T-helper 1 cell treated with Interleukin-12 subunit alpha and Interleukin-12 subunit beta and Interleukin-4 antibody, amounts not matched to agents 30 ng/mL and 1 ng/mL, for 36 hours (primary cell): ENCODE results near the gene SORD. TPM values are rescaled to one million over a fixed set of nuclear protein-coding genes. Genes with fewer than 3 reads are reported as not detected.

Experiments used
- intact Hi-C: fragments of 100-400 bp; cut with micrococcal nuclease; formaldehyde crosslinking; loops from one replicate; pipeline ENCODE4 v1.15.1; 2024
- total RNA-seq: library from RNA; stranded (reverse); gene quantifications from 2 replicates; pipeline ENCODE4 v1.2.3, GENCODE V29; 2022

Gene SORD
- total RNA-seq, 1 donor from 2014 or later: 6.8 TPM

DNA sequence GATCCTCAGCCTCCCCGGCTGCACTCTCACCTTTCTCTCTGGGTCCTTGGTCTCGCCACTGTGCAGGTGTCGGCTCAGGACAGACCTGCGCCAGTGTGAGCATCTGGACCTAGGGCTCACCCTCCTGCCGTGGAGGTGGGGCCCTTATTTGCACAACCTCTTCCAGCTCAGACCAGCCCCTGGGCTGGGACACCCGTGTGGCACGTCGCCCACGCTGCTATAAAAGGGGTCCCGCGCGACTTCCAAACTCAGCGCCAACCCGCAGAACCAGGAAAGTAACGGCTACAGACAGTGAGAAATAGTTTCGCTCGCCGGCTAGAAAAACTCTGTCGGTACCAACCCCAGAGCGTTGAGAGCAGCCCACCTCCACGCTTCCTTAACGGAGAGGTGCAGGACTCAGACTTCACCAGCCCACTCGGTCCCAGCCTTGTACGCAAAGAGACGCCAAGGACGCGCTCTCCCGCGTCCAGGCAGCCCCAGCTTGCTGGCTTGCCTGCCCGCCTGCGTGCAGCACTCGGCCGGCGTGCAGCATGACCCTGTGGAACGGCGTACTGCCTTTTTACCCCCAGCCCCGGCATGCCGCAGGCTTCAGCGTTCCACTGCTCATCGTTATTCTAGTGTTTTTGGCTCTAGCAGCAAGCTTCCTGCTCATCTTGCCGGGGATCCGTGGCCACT, 91.2 kb downstream of the SORD start, which contains the start of the genes DUOX2 and DUOXA2:
Gene DUOX2, minus strand, starts transcription at position 97 of the 675 bp plus-strand sequence. CDS start 761 bp downstream, outside the sequence.
Gene DUOXA2, plus strand, starts transcription at position 251 of the 675 bp plus-strand sequence. Its CDS starts 280 bp downstream, at position 531.
- intact Hi-C loops: loop anchor here (10.0 kb wide), 1 partner anchor 259 kb away; no protein-coding TSS in a partner anchor

- intact Hi-C loops: loop anchor here (10.0 kb wide), 1 partner anchor 260 kb away; no protein-coding TSS in a partner anchor
These were observed 91.7 kb downstream of the SORD start for GRCh38 chr15:45114751-45115085.

DNA sequence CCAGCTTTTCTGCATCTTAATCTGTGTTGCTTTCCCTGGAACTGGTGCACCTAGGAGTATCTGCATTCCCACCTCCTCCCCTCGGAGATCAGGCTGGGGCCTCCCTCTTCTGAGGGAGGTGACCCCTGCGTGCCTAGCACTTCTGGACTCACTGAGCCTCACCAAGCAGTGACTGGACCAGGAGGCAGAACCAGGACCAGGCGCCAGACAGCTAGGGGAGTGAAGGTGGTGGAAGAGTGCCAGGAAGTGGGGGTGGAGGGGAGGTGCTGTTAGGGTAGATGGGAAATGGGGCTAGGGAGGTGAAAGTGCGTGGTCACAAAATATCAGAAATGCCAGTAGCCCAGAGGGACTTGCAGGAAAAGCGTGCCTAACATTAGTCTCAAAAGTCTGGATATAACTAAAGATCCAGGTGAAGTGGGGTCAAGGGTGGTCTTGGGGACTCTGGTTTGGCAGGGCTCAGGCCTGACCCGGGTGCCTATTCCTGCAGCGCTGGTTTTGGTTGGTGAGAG, 92.4 kb downstream of the SORD start:
- intact Hi-C loops: loop anchor here (10.0 kb wide), 1 partner anchor 261 kb away; no protein-coding TSS in a partner anchor

GRCh38 chr15:45116006-45116481, 93.0 kb downstream of the SORD start:
- intact Hi-C loops: loop anchor here (10.0 kb wide), 1 partner anchor 261 kb away; no protein-coding TSS in a partner anchor

GRCh38 chr15:45116482-45117307, 93.7 kb downstream of the SORD start:
- intact Hi-C loops: loop anchor here (10.0 kb wide), 1 partner anchor 262 kb away; no protein-coding TSS in a partner anchor

GRCh38 chr15:45117308-45118130, 94.5 kb downstream of the SORD start:
- intact Hi-C loops: loop anchor here (2.0 to 10.0 kb wide), 5 partner anchors 15 to 539 kb away; no protein-coding TSS in a partner anchor

DNA sequence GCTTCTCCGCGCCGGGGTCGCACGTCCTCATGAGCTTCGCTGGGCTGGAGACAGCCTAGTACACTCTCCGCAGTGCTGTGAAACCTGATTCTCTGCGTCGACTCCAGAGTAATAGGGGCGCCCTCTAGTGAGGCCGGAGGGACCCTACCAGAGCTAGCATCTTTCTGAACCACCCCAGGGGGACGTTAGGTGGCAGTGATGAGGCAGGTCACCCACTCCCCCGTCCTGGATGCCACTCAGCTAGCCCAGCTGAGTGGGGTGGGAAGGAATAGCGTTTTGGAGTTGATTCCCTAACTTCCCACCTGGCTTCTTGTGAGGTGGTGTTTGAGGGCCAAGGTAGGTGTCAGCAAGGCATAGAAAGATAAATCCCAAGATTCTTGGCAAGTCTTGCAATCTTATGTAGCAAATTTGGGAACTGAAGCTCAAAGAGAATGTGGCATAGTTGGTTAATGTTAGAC, 95.2 kb downstream of the SORD start:
- intact Hi-C loops: loop anchor here (2.0 to 10.0 kb wide), 5 partner anchors 15 to 539 kb away; no protein-coding TSS in a partner anchor

DNA sequence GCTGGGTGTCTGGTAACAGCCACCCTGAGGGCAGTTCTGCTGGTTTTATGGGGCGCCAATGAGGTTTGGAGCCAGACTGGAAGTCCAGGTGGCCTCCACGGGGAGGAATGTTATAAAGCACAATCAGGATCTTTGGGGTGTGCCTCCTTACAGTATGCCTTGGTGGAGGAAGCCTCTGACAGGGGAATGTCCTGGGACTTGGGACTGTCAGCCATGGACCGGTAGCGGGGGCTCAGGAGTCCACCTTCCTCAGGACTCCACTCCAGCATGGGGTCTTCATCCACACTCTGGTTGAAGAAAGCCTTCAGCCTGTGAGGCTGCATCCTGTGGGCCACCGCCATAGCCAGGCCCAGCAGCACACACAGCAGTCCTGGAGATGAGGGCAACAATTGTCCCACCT, 96.0 kb downstream of the SORD start:
- intact Hi-C loops: loop anchor here (2.0 to 10.0 kb wide), 5 partner anchors 14 to 540 kb away; no protein-coding TSS in a partner anchor

DNA sequence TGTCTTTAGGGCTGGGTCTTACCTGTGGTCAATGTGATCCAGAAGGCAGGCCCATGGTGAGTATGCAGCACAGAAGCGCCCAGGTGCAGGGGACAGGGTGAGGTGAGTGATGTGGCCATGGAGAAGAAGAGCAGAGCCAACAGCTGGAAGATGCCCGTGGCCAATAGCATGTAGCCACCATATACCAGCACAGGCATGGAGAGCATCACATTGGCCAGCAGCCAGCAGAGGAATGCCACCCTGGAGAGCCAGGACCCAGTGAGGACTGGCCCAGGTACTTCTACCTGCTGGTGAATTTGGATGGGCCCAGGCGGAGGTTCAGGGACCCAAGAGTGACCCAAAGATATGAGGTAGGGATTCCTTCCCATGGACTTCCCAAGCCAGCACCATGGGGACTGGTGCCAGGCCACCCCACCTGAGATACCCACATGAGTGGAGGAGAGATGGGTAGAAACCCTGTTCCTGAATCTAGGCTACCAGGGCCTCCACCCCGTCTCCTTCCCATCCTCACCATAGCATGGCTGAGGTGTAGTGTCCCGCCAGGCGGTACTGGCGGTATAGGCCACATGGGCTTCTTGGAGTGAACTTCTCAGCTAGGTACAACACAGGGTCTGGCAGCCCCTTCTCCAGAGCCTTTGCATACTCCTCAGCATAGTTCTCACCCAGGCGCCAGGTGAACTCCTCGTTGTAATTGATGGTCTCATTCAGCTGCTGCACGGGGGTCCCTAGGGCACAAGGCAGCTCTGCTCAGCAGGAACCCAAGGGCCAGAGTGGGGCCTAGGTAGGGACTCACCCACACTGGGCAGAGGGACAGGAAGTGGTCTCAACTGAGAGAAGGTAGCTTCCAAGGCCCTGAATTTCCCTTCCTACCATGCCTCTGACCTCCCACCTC, 97.3 kb downstream of the SORD start:
- intact Hi-C loops: no loop called here

- intact Hi-C loops: no loop called here
These were observed 98.0 kb downstream of the SORD start for GRCh38 chr15:45121020-45121419.

GRCh38 chr15:45121706-45122417, 98.9 kb downstream of the SORD start:
- intact Hi-C loops: no loop called here

GRCh38 chr15:45122719-45123118, 99.7 kb downstream of the SORD start:
- intact Hi-C loops: no loop called here

- intact Hi-C loops: no loop called here
These were observed 100.4 kb downstream of the SORD start for GRCh38 chr15:45123397-45123796.

DNA sequence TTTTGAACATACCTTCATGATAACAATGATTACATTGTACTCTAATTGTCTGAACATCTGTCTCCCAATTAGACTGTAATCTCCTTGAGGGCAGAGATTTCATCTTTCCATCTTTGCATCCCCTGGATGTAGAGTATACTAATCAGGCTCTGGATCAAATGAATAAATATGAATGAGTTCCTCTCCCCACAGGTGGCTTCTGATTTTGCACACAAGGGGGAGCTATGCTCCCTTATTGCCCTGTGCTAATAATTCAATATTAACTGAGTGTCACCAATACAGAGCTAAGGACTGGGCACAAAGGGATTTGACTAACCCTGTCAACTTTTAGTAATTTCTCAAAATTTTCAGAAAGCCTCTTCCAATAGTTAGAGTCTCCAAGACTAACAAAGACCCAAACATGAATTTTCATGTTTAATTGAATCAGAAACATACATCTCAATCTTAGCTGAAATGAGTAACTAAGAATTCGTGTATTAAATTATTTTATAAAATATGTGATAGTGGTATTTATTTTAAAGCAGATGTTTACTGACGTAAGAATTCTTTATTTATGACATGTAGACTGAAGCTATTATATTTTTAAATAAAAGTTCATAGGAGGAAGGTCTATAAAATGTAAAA, 103.7 kb downstream of the SORD start:
- intact Hi-C loops: loop anchor here (1.0 to 2.0 kb wide), 3 partner anchors 41 to 273 kb away; no protein-coding TSS in a partner anchor
